ENCODE measurements around the gene TSHZ2. TPM values are rescaled to one million over a fixed set of nuclear protein-coding genes. Genes with fewer than 3 reads are reported as not detected.

The TSHZ2 gene
- total RNA-seq, 1 experiment from 2014 or later = 0.07 TPM

- no TSS peak for BruUV-seq (replicated peaks)
- TF ChIP-seq ELF1 (IDR thresholded peaks at IDR 0.05; ENCODE audit: borderline replicate concordance, low read depth) = no peak
- TF ChIP-seq POLR2AphosphoS5 (IDR thresholded peaks at IDR 0.05; ENCODE audit: low read depth, low read length) = no peak
- TF ChIP-seq CBX3 (IDR thresholded peaks at IDR 0.05; ENCODE audit: low read depth) = no peak
- TF ChIP-seq REST (IDR thresholded peaks at IDR 0.05; ENCODE audit: low read depth) = no peak
- no peak overlapping the region for H3K27ac ChIP-seq (ENCODE audit: low read depth, low read length)
- H3K4me2 ChIP-seq (ENCODE audit: low read length) = no peak overlapping the region
- intact Hi-C loops (cut with micrococcal nuclease) = no loop called here
- ATAC-seq (no peak), DNase-seq (ENCODE audit: low read depth, low spot score) (no peak)
- H3K27me3 ChIP-seq (ENCODE audit: insufficient read depth, low read length) = peaks cover 68% of the 10 kb centered on the region
- CTCF ChIA-PET = no interaction called here
- H2AFZ ChIP-seq (ENCODE audit: low read depth, low read length, poor library complexity, severe bottlenecking) = no peak overlapping the region
- no peak overlapping the region for H3K4me3 ChIP-seq (replicated peaks in 1 of 2; ENCODE audit: low read depth in 1 of 2, low read length in 2 of 2)
- no peaks in the 10 kb centered on the region for H3K4me1 ChIP-seq (ENCODE audit: control insufficient read depth in 1 of 2, insufficient read depth in 2 of 2, low read length in 2 of 2)
- H4K20me1 ChIP-seq (ENCODE audit: insufficient read depth) = no peaks in the 10 kb centered on the region
- POLR2A ChIA-PET = no interaction called here
- RAD21 ChIA-PET (ENCODE audit: low non-redundant PET in 1 of 2, low total read pairs in 2 of 2, uncharacterized antibody in 2 of 2, unreplicated experiment in 2 of 2) = no interaction called here
- no peaks in the 10 kb centered on the region for H3K79me2 ChIP-seq (ENCODE audit: insufficient read depth, low read length)
- H3K9me2 ChIP-seq (ENCODE audit: insufficient read depth) = no peaks in the 10 kb centered on the region
- no peaks in the 10 kb centered on the region for H3K36me3 ChIP-seq (ENCODE audit: control insufficient read depth in 1 of 2, insufficient read depth in 2 of 2, low read length in 2 of 2)
- H3K9me3 ChIP-seq (ENCODE audit: control insufficient read depth in 1 of 2, insufficient read depth in 1 of 2, low read depth in 1 of 2, low read length in 2 of 2) = no peaks in the 10 kb centered on the region
- no peak overlapping the region for H3K9ac ChIP-seq (ENCODE audit: low read length)
Measured at GRCh38 chr20:53244711-53245110, 272.6 kb downstream of the TSHZ2 start.

- Histone ChIP-seq H3K9ac (ENCODE audit: low read length) (no peak overlapping the region), H3K4me3 (replicated peaks in 1 of 2; ENCODE audit: low read depth in 1 of 2, low read length in 2 of 2) (no peak overlapping the region), H3K4me1 (ENCODE audit: control insufficient read depth in 1 of 2, insufficient read depth in 2 of 2, low read length in 2 of 2) (no peaks in the 10 kb centered on the region), H3K27ac (ENCODE audit: low read depth, low read length) (no peak overlapping the region), H3K27me3 (ENCODE audit: insufficient read depth, low read length) (peaks cover 63% of the 10 kb centered on the region), H2AFZ (ENCODE audit: low read depth, low read length, poor library complexity, severe bottlenecking) (no peak overlapping the region), H3K9me2 (ENCODE audit: insufficient read depth) (no peaks in the 10 kb centered on the region), H3K9me3 (ENCODE audit: control insufficient read depth in 1 of 2, insufficient read depth in 1 of 2, low read depth in 1 of 2, low read length in 2 of 2) (no peaks in the 10 kb centered on the region), H4K20me1 (ENCODE audit: insufficient read depth) (no peaks in the 10 kb centered on the region), H3K79me2 (ENCODE audit: insufficient read depth, low read length) (no peaks in the 10 kb centered on the region), H3K4me2 (ENCODE audit: low read length) (no peak overlapping the region), H3K36me3 (ENCODE audit: control insufficient read depth in 1 of 2, insufficient read depth in 2 of 2, low read length in 2 of 2) (no peaks in the 10 kb centered on the region)
- ChIA-PET CTCF (no interaction called here), POLR2A (no interaction called here), RAD21 (ENCODE audit: low non-redundant PET in 1 of 2, low total read pairs in 2 of 2, uncharacterized antibody in 2 of 2, unreplicated experiment in 2 of 2) (no interaction called here)
- intact Hi-C loops (cut with micrococcal nuclease) = no loop called here
- DNase-seq (ENCODE audit: low read depth, low spot score) = no peak
- ATAC-seq = no peak
- BruUV-seq (replicated peaks) = no TSS peak
- no peak for TF ChIP-seq FOSL1 (IDR thresholded peaks at IDR 0.05; ENCODE audit: low read depth)
- no peak for TF ChIP-seq REST (IDR thresholded peaks at IDR 0.05; ENCODE audit: low read depth)
- TF ChIP-seq CTCF (IDR thresholded peaks at IDR 0.05 in 2 of 3, conservative IDR thresholded peaks at IDR 0.05 in 1 of 3; ENCODE audit: borderline replicate concordance in 1 of 3, insufficient read depth in 1 of 3, low read depth in 2 of 3, low read length in 2 of 3) = no peak
- no peak for TF ChIP-seq ZNF274 (IDR thresholded peaks at IDR 0.05; ENCODE audit: low read depth, low read length)
- TF ChIP-seq EZH2 (IDR thresholded peaks at IDR 0.05) = no peak
- no peak for TF ChIP-seq CEBPB (IDR thresholded peaks at IDR 0.05; ENCODE audit: low read depth)
- TF ChIP-seq EZH2phosphoT487 (IDR thresholded peaks at IDR 0.05; ENCODE audit: borderline replicate concordance) = no peak
- no peak for TF ChIP-seq MAX (IDR thresholded peaks at IDR 0.05)
- TF ChIP-seq POLR2A (IDR thresholded peaks at IDR 0.05; ENCODE audit: borderline replicate concordance, extremely low read depth, insufficient read depth, insufficient read length) = no peak
Measured at GRCh38 chr20:53245574-53245973, 273.4 kb downstream of the TSHZ2 start.

Measured in HCT116 (cell line).